SK-N-SH (cell line): Measurements from ENCODE around the gene C16orf96. TPM values are rescaled to one million over a fixed set of nuclear protein-coding genes. Genes with fewer than 3 reads are reported as not detected.

Experiments used
- CTCF ChIA-PET: fragments of 300-600, 350-600 bp; formaldehyde crosslinking; extraction: SDS; loops from one replicate; lab custom pipeline; 2021; lab: Yijun Ruan, JAX
- POLR2A ChIA-PET: fragments of 350-600 bp; sonication (Branson Sonifier 250); formaldehyde crosslinking; extraction: SDS; loops from one replicate; lab custom pipeline; 2020; ENCODE audit warnings: antibody characterized with exemption, inconsistent platforms; lab: Yijun Ruan, JAX
- DNase-seq: peaks from one replicate; pipeline ENCODE4 v3.0.0; 2012
- H2AFZ ChIP-seq: fragments of 200-600 bp; sonication (generic); 2 replicates; pipeline ENCODE4 v1.8.1; 2016; ENCODE audit warnings: antibody characterized with exemption, mild to moderate bottlenecking, low read depth
- H3F3A ChIP-seq: fragments of 200-600 bp; sonication (generic); replicated peaks from 2 replicates; pipeline ENCODE3; 2016; ENCODE audit warnings: antibody characterized with exemption, mild to moderate bottlenecking; ENCODE audit not compliant: insufficient read depth
- H3K27ac ChIP-seq, 2 experiments: fragments of 200-500 bp in 1 of 2; fragments of 200-600 bp in 1 of 2; sonication (Bioruptor generic) in 1 of 2; sonication (generic), shearing (Covaris generic) in 1 of 2; 2 replicates each; pipeline versions ENCODE4 v1.5.1 to v1.6.1; 2014 to 2016; ENCODE audit warnings: low read depth in 2 of 2, inconsistent platforms in 1 of 2, low read length in 1 of 2, mild to moderate bottlenecking in 1 of 2, mixed read lengths in 1 of 2
- H3K27me3 ChIP-seq: fragments of 200-600 bp; sonication (generic), shearing (Covaris generic); 2 replicates; pipeline ENCODE4 v1.6.1; 2016; ENCODE audit warnings: mixed run types; ENCODE audit not compliant: insufficient read depth
- H3K36me3 ChIP-seq, 2 experiments: fragments of 200-500 bp in 1 of 2; fragments of 200-600 bp in 1 of 2; sonication (Bioruptor generic) in 1 of 2; sonication (generic) in 1 of 2; replicated peaks in 1 of 2; 2 replicates each; pipeline versions ENCODE3 to v1.5.1; 2014 to 2016; ENCODE audit warnings: low read length in 1 of 2, mild to moderate bottlenecking in 1 of 2; ENCODE audit not compliant: insufficient read depth in 2 of 2, control insufficient read depth in 1 of 2
- H3K4me1 ChIP-seq, 2 experiments: fragments of 200-500 bp in 1 of 2; fragments of 200-600 bp in 1 of 2; sonication (Bioruptor generic) in 1 of 2; sonication (generic), shearing (Covaris generic) in 1 of 2; 2 replicates each; pipeline versions ENCODE4 v1.5.1 to v1.6.1; 2014 to 2016; ENCODE audit warnings: low read depth in 1 of 2, low read length in 1 of 2, mixed run types in 1 of 2; ENCODE audit not compliant: insufficient read depth in 2 of 2, control insufficient read depth in 1 of 2
- H3K4me2 ChIP-seq: fragments of 200-600 bp; sonication (generic), shearing (Covaris generic); 2 replicates; pipeline ENCODE4 v1.6.1; 2017; ENCODE audit warnings: mixed run types
- H3K4me3 ChIP-seq, 2 experiments: fragments of 200-500 bp in 1 of 2; fragments of 200-600 bp in 1 of 2; sonication (Bioruptor generic) in 1 of 2; sonication (generic), shearing (Covaris generic) in 1 of 2; 2 replicates each; pipeline versions ENCODE4 v1.5.1 to v1.8.1; 2014 to 2016; ENCODE audit warnings: low read depth in 2 of 2, inconsistent platforms in 1 of 2, low read length in 1 of 2, mild to moderate bottlenecking in 1 of 2, mixed read lengths in 1 of 2, moderate library complexity in 1 of 2
- H3K79me2 ChIP-seq: fragments of 200-600 bp; sonication (generic); 2 replicates; pipeline ENCODE4 v1.8.1; 2017; ENCODE audit warnings: mild to moderate bottlenecking; ENCODE audit not compliant: insufficient read depth
- H3K9ac ChIP-seq: fragments of 200-600 bp; sonication (generic); 2 replicates; pipeline ENCODE4 v1.6.1; 2017; ENCODE audit warnings: mixed run types
- H3K9me2 ChIP-seq: fragments of 200-600 bp; sonication (generic); 2 replicates; pipeline ENCODE4 v1.6.1; 2017; ENCODE audit warnings: mixed run types
- H3K9me3 ChIP-seq: fragments of 200-600 bp; sonication (generic); 2 replicates; pipeline ENCODE4 v1.6.1; 2017; ENCODE audit warnings: mixed run types, mild to moderate bottlenecking, moderate library complexity
- H4K20me1 ChIP-seq: fragments of 200-600 bp; sonication (generic); 2 replicates; pipeline ENCODE4 v1.6.1; 2017; ENCODE audit warnings: mild to moderate bottlenecking, mixed run types; ENCODE audit not compliant: insufficient read depth
- EP300 ChIP-seq, 2 experiments: IDR thresholded peaks; 2 replicates each; pipeline versions ENCODE4 v1.4.0 to v1.6.1; 2012; ENCODE audit warnings: borderline replicate concordance in 1 of 2, low read depth in 1 of 2, low read length in 1 of 2
- FOXJ3 ChIP-seq: sonication (generic); formaldehyde crosslinking; IDR thresholded peaks from 2 replicates; pipeline ENCODE4 v1.5.1; 2020; ENCODE audit warnings: mild to moderate bottlenecking, missing genetic modification reagents
- GATA2 ChIP-seq: sonication (generic); formaldehyde crosslinking; IDR thresholded peaks from 2 replicates; pipeline ENCODE4 v1.5.0; 2020; ENCODE audit warnings: mild to moderate bottlenecking, missing genetic modification reagents
- IRF3 ChIP-seq: fragments of 150-350 bp; IDR thresholded peaks from 2 replicates; pipeline ENCODE4 v1.6.1; 2016; ENCODE audit warnings: mild to moderate bottlenecking, low read depth, low read length
- NRF1 ChIP-seq: IDR thresholded peaks from 2 replicates; pipeline ENCODE4 v1.6.1; 2012; ENCODE audit warnings: low read depth, mild to moderate bottlenecking, low read length
- PBX3 ChIP-seq: IDR thresholded peaks from 2 replicates; pipeline ENCODE4; 2012
- RAD21 ChIP-seq: IDR thresholded peaks from 2 replicates; pipeline ENCODE4 v1.6.1; 2012; ENCODE audit warnings: mild to moderate bottlenecking, low read length
- RCOR1 ChIP-seq: fragments of 150-350 bp; IDR thresholded peaks from 2 replicates; pipeline ENCODE4 v1.6.1; 2017; ENCODE audit warnings: antibody characterized with exemption, low read length
- RFX5 ChIP-seq: IDR thresholded peaks from 2 replicates; pipeline ENCODE4 v1.6.1; 2012; ENCODE audit warnings: mild to moderate bottlenecking, improper control_type of control experiment, low read length
- SIN3A ChIP-seq: IDR thresholded peaks from 2 replicates; pipeline ENCODE4 v1.6.1; 2012; ENCODE audit warnings: low read depth, mild to moderate bottlenecking, low read length, moderate library complexity, borderline replicate concordance
- ZBTB33 ChIP-seq: IDR thresholded peaks from 2 replicates; pipeline ENCODE4 v1.4.0; 2012; ENCODE audit warnings: low read depth, borderline replicate concordance
- WGBS: methylation state at CpG from one replicate; pipeline ENCODE4 v1.1.6; 2017; ENCODE audit warnings: low lambda C conversion rate; 5-methylcytosine and 5-hydroxymethylcytosine counted together
- polyA plus RNA-seq, 3 experiments: library from polyadenylated mRNA; depleted of rRNA; stranded (reverse); fragments of >200 nt; gene quantifications; 2 replicates each; pipeline ENCODE4 v1.2.3, GENCODE V29; 2012
- small RNA-seq, 7 experiments: library from RNA; depleted of rRNA; stranded (forward); fragments of <200 nt; gene quantifications; one replicate each; pipeline ENCODE3, GENCODE V24; 2012
- TF ChIP-seq, protein P1 (sequence below): IDR thresholded peaks from 2 replicates; pipeline ENCODE4 v1.4.0; 2012; ENCODE audit warnings: low read depth

C16orf96 gene
- polyA plus RNA-seq, 1 of the 3 experiments (the other 2 are of a cell fraction): 0.05 TPM

GRCh38 chr16:4648917-4649316, 92.8 kb downstream of the C16orf96 start:
- Histone ChIP-seq H3K36me3 (peaks cover 10 to 19% of the 10 kb centered on the region in 2 experiments), H3K27ac (no peak overlapping the region), H3K9me2 (no peaks in the 10 kb centered on the region), H3K9ac (no peak overlapping the region), H3K4me1 (no peaks in the 10 kb centered on the region), H3F3A (no peaks in the 10 kb centered on the region), H3K4me3 (no peak overlapping the region), H4K20me1 (peaks cover 49% of the 10 kb centered on the region), H3K27me3 (no peaks in the 10 kb centered on the region), H3K79me2 (peaks cover 58% of the 10 kb centered on the region), H2AFZ (no peak overlapping the region), H3K9me3 (no peaks in the 10 kb centered on the region), H3K4me2 (no peak overlapping the region)
- 100% methylated on average over 2 of the region's 13 CpGs for WGBS
- ChIA-PET POLR2A (no interaction called here), CTCF (interaction anchor here (2.8 kb wide), 1 partner anchor 24 kb away, joined by 16 read pairs; the partner anchor contains the start of gene MGRN1)
- no peak for DNase-seq
- TF ChIP-seq NRF1 (no peak), SIN3A (no peak)

GRCh38 chr16:4649744-4650442, 93.8 kb downstream of the C16orf96 start:
- CTCF ChIA-PET: interaction anchor here (0.6 to 2.8 kb wide), 10 partner anchors 9 to 129 kb away, joined by 3 to 16 read pairs (median 4); partner anchors contain the start of gene MGRN1
- H3K27ac ChIP-seq: no peak overlapping the region
- DNase-seq: no peak
- no peaks in the 10 kb centered on the region for H3K9me3 ChIP-seq
- TF ChIP-seq FOXJ3 (CRISPR knock-in tag) (no peak), RCOR1 (no peak), PBX3 (no peak), RFX5 (no peak), EP300 (IDR thresholded peaks at IDR 0.05; ENCODE audit: borderline replicate concordance in 1 of 2, low read depth in 1 of 2, low read length in 1 of 2) (no peak), GATA2 (CRISPR knock-in tag) (no peak), RAD21 (no peak), IRF3 (no peak), ZBTB33 (no peak)
- TF ChIP-seq, protein P1, sequence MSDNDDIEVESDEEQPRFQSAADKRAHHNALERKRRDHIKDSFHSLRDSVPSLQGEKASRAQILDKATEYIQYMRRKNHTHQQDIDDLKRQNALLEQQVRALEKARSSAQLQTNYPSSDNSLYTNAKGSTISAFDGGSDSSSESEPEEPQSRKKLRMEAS: no peak
- H2AFZ ChIP-seq: no peak overlapping the region
- H3K4me3 ChIP-seq: no peak overlapping the region
- peaks cover 49% of the 10 kb centered on the region for H3K79me2 ChIP-seq
- H3K36me3 ChIP-seq: peaks cover 10 to 24% of the 10 kb centered on the region in 2 experiments
- 95% methylated on average over 18 of the region's 25 CpGs for WGBS
- H3K4me2 ChIP-seq: no peak overlapping the region
- H4K20me1 ChIP-seq: peaks cover 45% of the 10 kb centered on the region
- POLR2A ChIA-PET: no interaction called here
- H3K4me1 ChIP-seq: no peaks in the 10 kb centered on the region
- H3K9me2 ChIP-seq: no peaks in the 10 kb centered on the region
- H3F3A ChIP-seq: no peaks in the 10 kb centered on the region
- H3K9ac ChIP-seq: no peak overlapping the region
- no peaks in the 10 kb centered on the region for H3K27me3 ChIP-seq

Small RNAs within 50 kb of the gene (small RNA-seq; reads per million reads assigned to genes)
- gene RN7SL850P: 0 reads per million in 7 experiments

Other genes with a start within 250 kb of the C16orf96 start
- 3.3 and 6.5 TPM in 2 replicates for gene GLIS2, start 240.3 kb upstream of the C16orf96 start, polyA plus RNA-seq (2012; rRNA removed)
- gene PAM16, start 205.0 kb upstream of the C16orf96 start, polyA plus RNA-seq (2012; rRNA removed): 96.3 and 96.4 TPM in 2 replicates
- gene VASN, start 184.5 kb upstream of the C16orf96 start, polyA plus RNA-seq (2012; rRNA removed): 11.4 and 37.4 TPM in 2 replicates
- 21.9 and 25.8 TPM in 2 replicates for gene CORO7, start 139.7 kb upstream of the C16orf96 start, polyA plus RNA-seq (2012; rRNA removed)
- 48.7 and 52.6 TPM in 2 replicates for gene DNAJA3, start 130.5 kb upstream of the C16orf96 start, polyA plus RNA-seq (2012; rRNA removed)
- gene NMRAL1, start 81.7 kb upstream of the C16orf96 start, polyA plus RNA-seq (2012; rRNA removed): 99.9 and 102 TPM in 2 replicates
- gene HMOX2, start 79.9 kb upstream of the C16orf96 start, polyA plus RNA-seq (2012; rRNA removed): 65.1 and 75.5 TPM in 2 replicates
- gene CDIP1, start 17.6 kb upstream of the C16orf96 start, polyA plus RNA-seq (2012; rRNA removed): 19.4 and 30.2 TPM in 2 replicates
- 13.0 and 16.7 TPM in 2 replicates for gene UBALD1, start 58.5 kb downstream of the C16orf96 start, polyA plus RNA-seq (2012; rRNA removed)
- 5.5 and 13.3 TPM in 2 replicates for gene MGRN1, start 68.5 kb downstream of the C16orf96 start, polyA plus RNA-seq (2012; rRNA removed)
- gene NUDT16L1, start 137.2 kb downstream of the C16orf96 start, polyA plus RNA-seq (2012; rRNA removed): 45.8 and 45.9 TPM in 2 replicates
- gene ANKS3, start 177.9 kb downstream of the C16orf96 start, polyA plus RNA-seq (2012; rRNA removed): 42.2 and 43.9 TPM in 2 replicates
- 2.4 and 3.1 TPM in 2 replicates for gene DNAAF8, start 178.2 kb downstream of the C16orf96 start, polyA plus RNA-seq (2012; rRNA removed)
- gene ZNF500, start 210.8 kb downstream of the C16orf96 start, polyA plus RNA-seq (2012; rRNA removed): 6.3 and 8.2 TPM in 2 replicates
- 0.07 TPM in 1 of 2 replicates, not detected in the other for gene SEPTIN12, start 232.0 kb downstream of the C16orf96 start, polyA plus RNA-seq (2012; rRNA removed)
- not detected in 2 replicates for gene SMIM22, start 239.0 kb downstream of the C16orf96 start, polyA plus RNA-seq (2012; rRNA removed)
- gene ROGDI, start 246.3 kb downstream of the C16orf96 start, polyA plus RNA-seq (2012; rRNA removed): 33.6 and 48.4 TPM in 2 replicates